Astrocyte (in vitro differentiated cells and primary cell): Measurements from ENCODE around the gene BHLHE23. TPM values are rescaled to one million over a fixed set of nuclear protein-coding genes. Genes with fewer than 3 reads are reported as not detected.

Experiments used
- DNase-seq: peaks from one replicate; pipeline ENCODE4 v3.0.0-alpha.2; 2010; ENCODE audit warnings: low read depth
- FAIRE-seq: peaks from 2 replicates; lab custom pipeline; 2011; peaks lifted over from hg19 to GRCh38; lab: Jason Lieb, UNC
- H2AFZ ChIP-seq: 2 replicates; pipeline ENCODE4 v1.6.0; 2012; ENCODE audit warnings: low read depth, low read length, inconsistent platforms
- H3K27ac ChIP-seq: 2 replicates; pipeline ENCODE4 v1.5.1; 2011; ENCODE audit warnings: low read depth, low read length, inconsistent platforms
- H3K27me3 ChIP-seq: 2 replicates; pipeline ENCODE4 v1.6.0; 2011; ENCODE audit warnings: low read length, inconsistent platforms; ENCODE audit not compliant: insufficient read depth
- H3K36me3 ChIP-seq: 2 replicates; pipeline ENCODE4 v1.5.1; 2011; ENCODE audit warnings: low read length, inconsistent platforms; ENCODE audit not compliant: insufficient read depth
- H3K4me1 ChIP-seq: 2 replicates; pipeline ENCODE4 v1.5.1; 2011; ENCODE audit warnings: low read length, inconsistent platforms; ENCODE audit not compliant: insufficient read depth
- H3K4me2 ChIP-seq: 2 replicates; pipeline ENCODE4 v1.6.0; 2012; ENCODE audit warnings: low read length, inconsistent platforms
- H3K4me3 ChIP-seq: 2 replicates; pipeline ENCODE4 v1.5.1; 2011; ENCODE audit warnings: low read depth, mild to moderate bottlenecking, low read length, inconsistent platforms; ENCODE audit not compliant: insufficient read depth
- H3K79me2 ChIP-seq: 2 replicates; pipeline ENCODE4 v1.6.0; 2012; ENCODE audit warnings: mild to moderate bottlenecking, low read length, inconsistent platforms; ENCODE audit not compliant: insufficient read depth
- H3K9ac ChIP-seq: 2 replicates; pipeline ENCODE4 v1.6.0; 2012; ENCODE audit warnings: mild to moderate bottlenecking, low read length, inconsistent platforms
- H3K9me3 ChIP-seq: 2 replicates; pipeline ENCODE4 v1.5.1; 2012; ENCODE audit warnings: low read depth, mild to moderate bottlenecking, low read length, inconsistent platforms; ENCODE audit not compliant: insufficient read depth
- H4K20me1 ChIP-seq: 2 replicates; pipeline ENCODE4 v1.6.0; 2012; ENCODE audit warnings: low read length, inconsistent platforms; ENCODE audit not compliant: insufficient read depth
- H3K27ac Mint-ChIP-seq: one replicate; pipeline ENCODE4 v1.8.0; 2021; ENCODE audit warnings: mild to moderate bottlenecking, mixed read lengths; ENCODE audit not compliant: unreplicated experiment
- H3K27me3 Mint-ChIP-seq: one replicate; pipeline ENCODE4 v1.8.0; 2021; ENCODE audit warnings: low read depth, mixed read lengths; ENCODE audit not compliant: unreplicated experiment
- H3K36me3 Mint-ChIP-seq: one replicate; pipeline ENCODE4 v1.8.0; 2021; ENCODE audit warnings: low read depth, mixed read lengths; ENCODE audit not compliant: unreplicated experiment
- H3K4me1 Mint-ChIP-seq: one replicate; pipeline ENCODE4 v1.8.0; 2021; ENCODE audit warnings: low read depth, mixed read lengths; ENCODE audit not compliant: unreplicated experiment
- H3K4me3 Mint-ChIP-seq: one replicate; pipeline ENCODE4 v1.8.0; 2021; ENCODE audit warnings: mild to moderate bottlenecking, moderate library complexity, mixed read lengths; ENCODE audit not compliant: unreplicated experiment
- H3K9me3 Mint-ChIP-seq: one replicate; pipeline ENCODE4 v1.8.0; 2021; ENCODE audit warnings: mild to moderate bottlenecking, mixed read lengths; ENCODE audit not compliant: unreplicated experiment
- CTCF ChIP-seq: IDR thresholded peaks from 2 replicates; pipeline ENCODE4 v1.5.1; 2011; ENCODE audit warnings: low read depth, mild to moderate bottlenecking, inconsistent platforms, low read length, moderate library complexity; ENCODE audit not compliant: insufficient read depth
- EZH2 ChIP-seq: IDR thresholded peaks from 2 replicates; pipeline ENCODE4 v1.6.1; 2012; ENCODE audit warnings: mild to moderate bottlenecking, low read length, inconsistent platforms; ENCODE audit not compliant: insufficient read depth
- total RNA-seq: library from RNA; stranded (reverse); gene quantifications from 2 replicates; pipeline ENCODE4 v1.2.1, GENCODE V29; 2021

Gene BHLHE23
- total RNA-seq, 1 donor from 2014 or later, result not detected

DNA sequence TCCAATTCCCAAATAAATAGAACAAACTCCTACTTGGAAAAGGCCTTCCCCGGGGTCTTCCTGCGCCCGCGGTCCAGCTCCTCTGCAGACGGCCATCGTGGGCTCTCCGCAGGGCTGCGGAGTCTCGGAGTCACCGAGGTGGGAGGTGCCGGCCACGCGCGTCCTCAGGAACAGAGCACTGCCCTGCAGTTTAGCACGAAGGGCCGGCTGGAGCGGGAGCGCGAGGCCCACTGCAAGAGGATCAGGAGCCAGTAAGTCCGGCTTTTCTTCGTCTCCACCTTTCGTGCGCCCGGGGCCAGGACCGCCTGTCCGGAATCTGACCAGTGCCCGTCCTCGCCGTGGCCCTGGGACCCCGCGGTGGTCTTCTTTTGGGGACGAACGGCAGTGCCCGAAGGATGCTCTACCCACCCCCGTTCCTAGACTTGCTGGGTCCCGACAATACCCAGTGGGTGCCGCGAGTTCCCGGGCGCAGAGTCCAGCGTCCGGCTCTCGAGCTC lies 1.4 kb downstream of the BHLHE23 start:
- no peak overlapping the region for H3K4me3 ChIP-seq
- peaks cover 2% of the 10 kb centered on the region for H3K4me1 Mint-ChIP-seq
- DNase-seq (no peak), FAIRE-seq (no peak)
- H3K36me3 ChIP-seq, result no peaks in the 10 kb centered on the region
- H3K36me3 Mint-ChIP-seq, result no peaks in the 10 kb centered on the region
- no peak overlapping the region for H3K27ac ChIP-seq
- TF ChIP-seq CTCF, result no peak
- TF ChIP-seq EZH2, result peak; percentile 56
- no peak overlapping the region for H2AFZ ChIP-seq
- no peaks in the 10 kb centered on the region for H3K79me2 ChIP-seq
- no peak overlapping the region for H3K4me3 Mint-ChIP-seq
- no peak overlapping the region for H3K4me2 ChIP-seq
- H3K9me3 ChIP-seq, result no peaks in the 10 kb centered on the region
- peaks cover 2% of the 10 kb centered on the region for H3K4me1 ChIP-seq
- peaks cover 61% of the 10 kb centered on the region for H3K27me3 Mint-ChIP-seq
- H4K20me1 ChIP-seq, result peaks cover 9% of the 10 kb centered on the region
- H3K27ac Mint-ChIP-seq, result no peak overlapping the region
- H3K9me3 Mint-ChIP-seq, result peaks cover 6% of the 10 kb centered on the region
- H3K27me3 ChIP-seq, result peaks cover 83% of the 10 kb centered on the region
- H3K9ac ChIP-seq, result no peak overlapping the region

- Histone ChIP-seq H3K9ac (no peak overlapping the region), H3K4me2 (no peak overlapping the region), H3K9me3 (no peaks in the 10 kb centered on the region), H3K27me3 (peaks cover 83% of the 10 kb centered on the region), H3K4me1 (no peaks in the 10 kb centered on the region), H3K27ac (no peak overlapping the region), H3K36me3 (no peaks in the 10 kb centered on the region), H4K20me1 (peaks cover 9% of the 10 kb centered on the region), H3K4me3 (no peak overlapping the region), H3K79me2 (no peaks in the 10 kb centered on the region), H2AFZ (no peak overlapping the region)
- no peaks in the 10 kb centered on the region for H3K36me3 Mint-ChIP-seq
- H3K27ac Mint-ChIP-seq, result no peak overlapping the region
- H3K9me3 Mint-ChIP-seq, result peaks cover 6% of the 10 kb centered on the region
- peaks cover 63% of the 10 kb centered on the region for H3K27me3 Mint-ChIP-seq
- no peaks in the 10 kb centered on the region for H3K4me1 Mint-ChIP-seq
- FAIRE-seq (no peak), DNase-seq (no peak)
- no peak overlapping the region for H3K4me3 Mint-ChIP-seq
- TF ChIP-seq CTCF, result no peak
- peak; percentile 69 for TF ChIP-seq EZH2
These were observed 2.0 kb downstream of the BHLHE23 start for GRCh38 chr20:63004607-63005364.

DNA sequence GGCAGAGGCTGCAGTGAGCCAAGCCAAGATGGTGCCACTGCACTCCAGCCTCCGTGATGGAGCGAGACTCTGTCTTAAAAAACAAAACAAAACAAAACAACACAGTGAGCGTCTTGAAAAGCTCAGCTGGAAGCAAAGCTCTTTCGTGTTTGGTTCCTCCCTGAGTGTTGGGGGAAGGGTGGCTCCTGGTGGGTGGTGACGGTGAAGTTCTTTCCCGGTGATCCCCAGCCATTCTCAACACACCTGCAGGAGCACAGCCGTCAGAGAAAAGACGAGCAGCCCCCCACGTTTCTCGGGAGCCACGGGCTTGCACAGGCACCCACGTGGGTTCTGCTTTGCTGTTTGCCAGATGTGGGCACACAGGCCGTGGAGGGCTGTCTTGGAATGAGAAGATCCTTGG lies 3.2 kb downstream of the BHLHE23 start:
- H3K27ac Mint-ChIP-seq, result no peak overlapping the region
- no peaks in the 10 kb centered on the region for H3K79me2 ChIP-seq
- DNase-seq (no peak), FAIRE-seq (no peak)
- H3K27ac ChIP-seq, result no peak overlapping the region
- H3K4me1 ChIP-seq, result no peaks in the 10 kb centered on the region
- no peaks in the 10 kb centered on the region for H3K36me3 ChIP-seq
- peaks cover 9% of the 10 kb centered on the region for H3K9me3 Mint-ChIP-seq
- H3K36me3 Mint-ChIP-seq, result peaks cover 1% of the 10 kb centered on the region
- no peak overlapping the region for H3K4me3 ChIP-seq
- no peak overlapping the region for H3K4me3 Mint-ChIP-seq
- H3K4me1 Mint-ChIP-seq, result no peaks in the 10 kb centered on the region
- no peak overlapping the region for H3K4me2 ChIP-seq
- peaks cover 69% of the 10 kb centered on the region for H3K27me3 Mint-ChIP-seq
- H3K27me3 ChIP-seq, result peaks cover 79% of the 10 kb centered on the region
- no peak overlapping the region for H2AFZ ChIP-seq
- H4K20me1 ChIP-seq, result peaks cover 7% of the 10 kb centered on the region
- H3K9ac ChIP-seq, result no peak overlapping the region
- no peaks in the 10 kb centered on the region for H3K9me3 ChIP-seq
- no peak for TF ChIP-seq EZH2
- no peak for TF ChIP-seq CTCF
